ENCODE measurements around the gene IL3.

GRCh38 chr5:132076202-132076830 lies 15.9 kb downstream of the IL3 start:
- TF ChIP-seq EZH2 (IDR thresholded peaks at IDR 0.05; ENCODE audit: insufficient read depth, low read length): no peak
- TF ChIP-seq CTCF (IDR thresholded peaks at IDR 0.05; ENCODE audit: insufficient read depth, low read depth, low read length): no peak
